ENCODE results near the gene NACA2. TPM values are rescaled to one million over a fixed set of nuclear protein-coding genes. Genes with fewer than 3 reads are reported as not detected.

Gene NACA2
- total RNA-seq, 1 experiment from 2014 or later = not detected

DNA sequence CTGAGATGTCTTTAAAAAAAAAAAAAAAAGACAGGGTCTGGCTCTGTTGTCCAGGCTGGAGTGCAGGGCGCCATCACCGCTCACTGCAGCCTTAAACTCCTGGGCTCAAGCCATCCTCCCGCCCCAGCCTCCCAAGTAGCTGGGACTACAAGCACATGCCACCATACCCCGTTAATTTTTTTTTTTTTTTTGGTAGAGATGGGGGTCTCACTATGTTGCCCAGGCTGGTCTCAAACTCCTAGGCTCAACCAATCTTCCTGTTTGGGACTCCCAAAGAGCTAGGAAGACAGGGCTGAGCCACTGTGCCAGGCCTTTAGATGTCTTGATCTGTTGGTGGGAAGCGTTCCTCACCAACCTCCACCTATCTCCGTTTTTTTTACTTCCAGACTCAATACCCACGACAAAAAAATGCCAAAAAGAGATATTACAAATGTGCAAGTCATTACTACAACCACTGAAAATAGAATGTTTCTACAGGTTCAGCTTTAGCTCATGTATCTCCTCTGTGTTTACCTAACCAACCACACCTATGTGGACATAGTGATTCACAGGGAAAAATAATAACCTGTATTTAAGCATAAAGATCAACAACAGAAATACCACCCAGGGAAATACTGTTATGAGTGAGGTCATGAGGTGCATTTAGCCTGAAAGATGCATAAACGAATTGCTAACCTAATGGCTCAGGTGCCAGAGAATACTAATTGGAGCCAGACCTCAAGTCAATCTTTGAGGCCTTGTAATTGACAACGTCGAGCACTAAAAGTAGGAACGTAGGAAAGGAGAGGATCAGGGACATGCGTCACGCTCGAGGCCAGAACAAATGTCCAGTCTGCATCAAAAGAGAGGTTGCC is 22.6 kb downstream of the NACA2 start:
- no peak for TF ChIP-seq ETV6 (CRISPR knock-in tag; IDR thresholded peaks at IDR 0.05)
- ChIA-PET POLR2A (no interaction called here), CTCF (interaction anchor here (2.0 kb wide), 1 partner anchor 156 kb away, joined by 6 read pairs; no protein-coding TSS in a partner anchor)
- Mint-ChIP-seq H3K4me3 (no peak overlapping the region), H3K27me3 (ENCODE audit: low read depth) (peaks cover under 1% of the 10 kb centered on the region; the same call in 1 of the 2 replicates), H3K4me1 (peaks cover 7% of the 10 kb centered on the region; the same call in 1 of the 2 replicates), H3K27ac (no peak overlapping the region), H3K9me3 (peaks cover 24% of the 10 kb centered on the region), H3K36me3 (peaks cover 12% of the 10 kb centered on the region)
- DNase-seq (ENCODE audit: low spot score) (no peak), ATAC-seq (no peak)

- Mint-ChIP-seq H3K9me3 (peaks cover 24% of the 10 kb centered on the region), H3K4me1 (peaks cover 7% of the 10 kb centered on the region; the same call in 1 of the 2 replicates), H3K4me3 (no peak overlapping the region), H3K27me3 (ENCODE audit: low read depth) (no peaks in the 10 kb centered on the region), H3K36me3 (peaks cover 12% of the 10 kb centered on the region), H3K27ac (no peak overlapping the region)
- no peak for DNase-seq (ENCODE audit: low spot score)
- ATAC-seq = no peak
- CTCF ChIA-PET = interaction anchor here (0.6 to 2.0 kb wide), 3 partner anchors 7 to 155 kb away, joined by 3 to 6 read pairs (median 3); no protein-coding TSS in a partner anchor
- TF ChIP-seq PRDM15 (CRISPR knock-in tag; IDR thresholded peaks at IDR 0.05) (no peak), NR3C1 (CRISPR knock-in tag; conservative IDR thresholded peaks at IDR 0.05; ENCODE audit: low read depth) (no peak), TEAD4 (CRISPR knock-in tag; IDR thresholded peaks at IDR 0.05) (no peak), NR2C2 (CRISPR knock-in tag; IDR thresholded peaks at IDR 0.05) (no peak), ATF3 (CRISPR knock-in tag; conservative IDR thresholded peaks at IDR 0.05) (no peak), ZSCAN18 (CRISPR knock-in tag; IDR thresholded peaks at IDR 0.05) (no peak), ARID4B (CRISPR knock-in tag; IDR thresholded peaks at IDR 0.05; ENCODE audit: borderline replicate concordance) (no peak), CBFB (CRISPR knock-in tag; IDR thresholded peaks at IDR 0.05; ENCODE audit: low read depth) (no peak), NFYB (CRISPR knock-in tag; conservative IDR thresholded peaks at IDR 0.05; ENCODE audit: low read depth) (no peak), TP53 (CRISPR knock-in tag; IDR thresholded peaks at IDR 0.05) (no peak), CDX4 (CRISPR knock-in tag; IDR thresholded peaks at IDR 0.05; ENCODE audit: borderline replicate concordance) (no peak), USF1 (CRISPR knock-in tag; IDR thresholded peaks at IDR 0.05) (no peak), IRF2 (CRISPR knock-in tag; IDR thresholded peaks at IDR 0.05; ENCODE audit: borderline replicate concordance, low read depth) (no peak), ZNF263 (CRISPR knock-in tag; IDR thresholded peaks at IDR 0.05; ENCODE audit: low read depth) (no peak), SMAD3 (CRISPR knock-in tag; IDR thresholded peaks at IDR 0.05; ENCODE audit: borderline replicate concordance) (no peak)
- TF ChIP-seq, protein P1, sequence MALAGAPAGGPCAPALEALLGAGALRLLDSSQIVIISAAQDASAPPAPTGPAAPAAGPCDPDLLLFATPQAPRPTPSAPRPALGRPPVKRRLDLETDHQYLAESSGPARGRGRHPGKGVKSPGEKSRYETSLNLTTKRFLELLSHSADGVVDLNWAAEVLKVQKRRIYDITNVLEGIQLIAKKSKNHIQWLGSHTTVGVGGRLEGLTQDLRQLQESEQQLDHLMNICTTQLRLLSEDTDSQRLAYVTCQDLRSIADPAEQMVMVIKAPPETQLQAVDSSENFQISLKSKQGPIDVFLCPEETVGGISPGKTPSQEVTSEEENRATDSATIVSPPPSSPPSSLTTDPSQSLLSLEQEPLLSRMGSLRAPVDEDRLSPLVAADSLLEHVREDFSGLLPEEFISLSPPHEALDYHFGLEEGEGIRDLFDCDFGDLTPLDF (CRISPR knock-in tag; IDR thresholded peaks at IDR 0.05) = no peak
- TF ChIP-seq, protein P2, sequence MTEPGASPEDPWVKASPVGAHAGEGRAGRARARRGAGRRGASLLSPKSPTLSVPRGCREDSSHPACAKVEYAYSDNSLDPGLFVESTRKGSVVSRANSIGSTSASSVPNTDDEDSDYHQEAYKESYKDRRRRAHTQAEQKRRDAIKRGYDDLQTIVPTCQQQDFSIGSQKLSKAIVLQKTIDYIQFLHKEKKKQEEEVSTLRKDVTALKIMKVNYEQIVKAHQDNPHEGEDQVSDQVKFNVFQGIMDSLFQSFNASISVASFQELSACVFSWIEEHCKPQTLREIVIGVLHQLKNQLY (CRISPR knock-in tag; IDR thresholded peaks at IDR 0.05) = no peak
- POLR2A ChIA-PET = no interaction called here
Observed at GRCh38 chr17:61567045-61567802, 23.8 kb downstream of the NACA2 start.

Measured in WTC11 (cell line).